Glutamatergic neuron (in vitro differentiated cells): ENCODE measurements around the gene ATP6V0C. TPM values are rescaled to one million over a fixed set of nuclear protein-coding genes. Genes with fewer than 3 reads are reported as not detected.

Experiments used
- DNase-seq: peaks from one replicate; pipeline ENCODE4 v3.0.0; 2022
- H3K27ac Mint-ChIP-seq: one replicate; pipeline ENCODE4 v1.8.0; 2020; ENCODE audit warnings: mild to moderate bottlenecking, mixed read lengths, inconsistent platforms; ENCODE audit not compliant: unreplicated experiment
- H3K27me3 Mint-ChIP-seq: one replicate; pipeline ENCODE4 v1.8.0; 2020; ENCODE audit warnings: mild to moderate bottlenecking, moderate library complexity, mixed read lengths, inconsistent platforms; ENCODE audit not compliant: unreplicated experiment
- H3K36me3 Mint-ChIP-seq: one replicate; pipeline ENCODE4 v1.8.0; 2020; ENCODE audit warnings: mild to moderate bottlenecking, mixed read lengths, inconsistent platforms; ENCODE audit not compliant: unreplicated experiment
- H3K4me1 Mint-ChIP-seq: one replicate; pipeline ENCODE4 v1.8.0; 2020; ENCODE audit warnings: mild to moderate bottlenecking, low read depth, mixed read lengths, inconsistent platforms; ENCODE audit not compliant: unreplicated experiment
- H3K4me3 Mint-ChIP-seq: one replicate; pipeline ENCODE4 v1.8.0; 2020; ENCODE audit warnings: mild to moderate bottlenecking, mixed read lengths, inconsistent platforms; ENCODE audit not compliant: unreplicated experiment
- H3K9me3 Mint-ChIP-seq: one replicate; pipeline ENCODE4 v1.8.0; 2020; ENCODE audit warnings: mild to moderate bottlenecking, moderate library complexity, mixed read lengths, inconsistent platforms; ENCODE audit not compliant: unreplicated experiment
- total RNA-seq: library from RNA; stranded (reverse); fragmentation: NEBNext Ultra II Directional; extraction: Animal tissue kit (Norgen Biotek cat#: 25700); gene quantifications from one replicate; pipeline ENCODE4 v1.2.1, GENCODE V29; 2021; ENCODE audit not compliant: unreplicated experiment
- TF ChIP-seq, protein P1 (sequence below): fragments of 200-600 bp; sonication (generic); IDR thresholded peaks from one replicate; pipeline ENCODE4 v1.5.0; 2021; ENCODE audit not compliant: partially characterized antibody, unreplicated experiment

The ATP6V0C gene
- total RNA-seq, 1 donor from 2014 or later = 274 TPM

DNA sequence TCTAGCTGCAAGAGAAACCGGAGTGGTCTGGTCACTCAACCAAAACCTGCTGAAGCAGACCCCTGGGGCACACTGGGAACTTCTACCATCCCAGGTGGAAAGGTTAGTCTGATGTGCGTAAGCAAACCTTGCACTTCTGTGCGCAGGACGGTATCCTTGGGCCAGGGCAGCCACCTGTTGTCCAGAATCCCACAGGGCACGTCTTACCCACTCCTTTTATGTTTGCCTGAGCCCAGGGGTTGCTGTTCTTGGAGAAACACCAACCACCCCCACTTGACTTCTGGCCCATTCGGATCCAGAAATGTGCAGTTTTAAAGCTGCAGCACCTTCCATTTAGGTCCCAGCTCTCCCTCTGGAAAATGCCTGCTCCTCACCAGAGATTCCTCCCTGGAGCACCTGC lies 20.1 kb upstream of the ATP6V0C start:
- TF ChIP-seq, protein P1, sequence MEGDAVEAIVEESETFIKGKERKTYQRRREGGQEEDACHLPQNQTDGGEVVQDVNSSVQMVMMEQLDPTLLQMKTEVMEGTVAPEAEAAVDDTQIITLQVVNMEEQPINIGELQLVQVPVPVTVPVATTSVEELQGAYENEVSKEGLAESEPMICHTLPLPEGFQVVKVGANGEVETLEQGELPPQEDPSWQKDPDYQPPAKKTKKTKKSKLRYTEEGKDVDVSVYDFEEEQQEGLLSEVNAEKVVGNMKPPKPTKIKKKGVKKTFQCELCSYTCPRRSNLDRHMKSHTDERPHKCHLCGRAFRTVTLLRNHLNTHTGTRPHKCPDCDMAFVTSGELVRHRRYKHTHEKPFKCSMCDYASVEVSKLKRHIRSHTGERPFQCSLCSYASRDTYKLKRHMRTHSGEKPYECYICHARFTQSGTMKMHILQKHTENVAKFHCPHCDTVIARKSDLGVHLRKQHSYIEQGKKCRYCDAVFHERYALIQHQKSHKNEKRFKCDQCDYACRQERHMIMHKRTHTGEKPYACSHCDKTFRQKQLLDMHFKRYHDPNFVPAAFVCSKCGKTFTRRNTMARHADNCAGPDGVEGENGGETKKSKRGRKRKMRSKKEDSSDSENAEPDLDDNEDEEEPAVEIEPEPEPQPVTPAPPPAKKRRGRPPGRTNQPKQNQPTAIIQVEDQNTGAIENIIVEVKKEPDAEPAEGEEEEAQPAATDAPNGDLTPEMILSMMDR = no peak
- peaks cover 7% of the 10 kb centered on the region for H3K27me3 Mint-ChIP-seq
- H3K9me3 Mint-ChIP-seq = peaks cover 3% of the 10 kb centered on the region

DNA sequence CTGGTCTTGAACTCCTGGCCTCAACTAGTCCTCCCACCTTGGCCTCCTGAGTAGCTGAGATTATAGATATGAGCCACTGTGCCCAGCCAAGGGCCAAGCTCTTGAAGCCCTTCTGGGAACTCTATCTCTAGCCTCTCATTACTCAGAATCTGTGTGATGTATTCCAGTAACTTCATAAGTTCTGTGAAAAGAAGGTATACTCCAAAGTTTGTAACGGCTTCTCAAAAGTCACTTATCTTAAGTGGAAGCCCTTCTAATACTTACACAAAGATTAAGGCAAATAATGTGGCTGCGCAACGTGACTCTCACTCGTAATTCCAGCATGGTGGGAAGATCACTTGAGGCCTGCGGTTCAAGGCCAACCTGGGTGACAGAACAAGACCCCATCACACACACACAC lies 19.1 kb upstream of the ATP6V0C start:
- TF ChIP-seq, protein P1 = no peak

More for the DNA sequence above, 20.1 kb upstream of the ATP6V0C start:
- H3K4me3 Mint-ChIP-seq = no peak overlapping the region
- DNase-seq = no peak
- H3K27ac Mint-ChIP-seq = no peak overlapping the region
- no peaks in the 10 kb centered on the region for H3K36me3 Mint-ChIP-seq
- H3K4me1 Mint-ChIP-seq = peaks cover 10% of the 10 kb centered on the region

GRCh38 chr16:2495041-2495440 lies 18.7 kb upstream of the ATP6V0C start:
- no peak overlapping the region for H3K4me3 Mint-ChIP-seq
- peaks cover 3% of the 10 kb centered on the region for H3K9me3 Mint-ChIP-seq
- TF ChIP-seq, protein P1 = no peak

More for the DNA sequence above, 19.1 kb upstream of the ATP6V0C start:
- no peaks in the 10 kb centered on the region for H3K36me3 Mint-ChIP-seq
- peaks cover 8% of the 10 kb centered on the region for H3K4me1 Mint-ChIP-seq
- peaks cover 3% of the 10 kb centered on the region for H3K9me3 Mint-ChIP-seq
- H3K27ac Mint-ChIP-seq = no peak overlapping the region
- no peak for DNase-seq
- H3K27me3 Mint-ChIP-seq = peaks cover 7% of the 10 kb centered on the region
- no peak overlapping the region for H3K4me3 Mint-ChIP-seq

DNA sequence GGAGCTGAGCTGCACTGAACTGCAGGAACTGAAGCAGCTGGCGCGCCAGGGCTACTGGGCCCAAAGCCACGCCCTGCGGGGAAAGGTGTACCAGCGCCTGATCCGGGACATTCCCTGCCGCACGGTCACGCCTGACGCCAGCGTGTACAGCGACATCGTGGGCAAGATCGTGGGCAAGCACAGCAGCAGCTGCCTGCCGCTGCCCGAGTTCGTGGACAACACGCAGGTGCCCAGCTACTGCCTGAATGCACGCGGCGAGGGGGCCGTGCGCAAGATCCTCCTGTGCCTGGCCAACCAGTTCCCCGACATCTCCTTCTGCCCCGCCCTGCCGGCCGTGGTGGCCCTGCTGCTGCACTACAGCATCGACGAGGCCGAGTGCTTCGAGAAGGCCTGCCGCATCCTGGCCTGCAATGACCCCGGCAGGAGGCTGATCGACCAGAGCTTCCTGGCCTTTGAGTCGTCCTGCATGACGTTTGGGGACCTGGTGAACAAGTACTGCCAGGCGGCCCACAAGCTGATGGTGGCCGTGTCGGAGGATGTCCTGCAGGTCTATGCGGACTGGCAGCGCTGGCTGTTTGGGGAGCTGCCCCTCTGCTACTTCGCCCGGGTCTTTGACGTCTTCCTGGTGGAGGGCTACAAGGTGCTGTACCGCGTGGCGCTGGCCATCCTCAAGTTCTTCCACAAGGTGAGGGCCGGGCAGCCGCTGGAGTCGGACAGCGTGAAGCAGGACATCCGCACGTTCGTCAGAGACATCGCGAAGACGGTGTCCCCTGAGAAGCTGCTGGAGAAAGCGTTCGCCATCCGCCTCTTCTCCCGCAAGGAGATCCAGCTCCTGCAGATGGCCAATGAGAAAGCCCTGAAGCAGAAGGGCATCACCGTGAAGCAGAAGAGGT lies 17.3 kb upstream of the ATP6V0C start:
- Mint-ChIP-seq H3K4me3 (no peak overlapping the region), H3K27ac (peak overlapping the region; percentile 43), H3K4me1 (peaks cover 6% of the 10 kb centered on the region), H3K27me3 (peaks cover 6% of the 10 kb centered on the region), H3K9me3 (peaks cover 3% of the 10 kb centered on the region), H3K36me3 (no peaks in the 10 kb centered on the region)
- TF ChIP-seq, protein P1 = no peak
- DNase-seq = no peak

More at GRCh38 chr16:2495041-2495440, 18.7 kb upstream of the ATP6V0C start:
- Mint-ChIP-seq H3K27ac (no peak overlapping the region), H3K27me3 (peaks cover 4% of the 10 kb centered on the region), H3K36me3 (no peaks in the 10 kb centered on the region), H3K4me1 (peaks cover 6% of the 10 kb centered on the region)
- DNase-seq = no peak

GRCh38 chr16:2497116-2497630 lies 16.6 kb upstream of the ATP6V0C start:
- TF ChIP-seq, protein P1 = no peak
- DNase-seq = peak; percentile 61
- Mint-ChIP-seq H3K4me3 (peak overlapping the region; percentile 53), H3K9me3 (peaks cover 3% of the 10 kb centered on the region), H3K4me1 (peaks cover 6% of the 10 kb centered on the region), H3K27me3 (peaks cover 6% of the 10 kb centered on the region), H3K27ac (peak overlapping the region; percentile 36), H3K36me3 (no peaks in the 10 kb centered on the region)
